Activated CD8-positive, alpha-beta T cell treated with anti-CD3 and anti-CD28 coated beads for 36 hours (primary cell): ENCODE data around the gene PDCD11. TPM values are rescaled to one million over a fixed set of nuclear protein-coding genes. Genes with fewer than 3 reads are reported as not detected.

Experiments
- ATAC-seq: fragments of 200-7000 bp; cut with Tn5 transposase; one replicate; pipeline ENCODE4 v1.10.0; 2021; ENCODE audit warnings: mild to moderate bottlenecking, moderate library complexity
- CTCF ChIA-PET: fragments of 350-600 bp; sonication (Branson Sonifier 250); formaldehyde crosslinking; loops from one replicate; lab custom pipeline; 2021; ENCODE audit warnings: antibody characterized with exemption; lab: Charles Lee
- POLR2A ChIA-PET: fragments of 350-600 bp; sonication (Branson Sonifier 250); formaldehyde crosslinking; loops from one replicate; lab custom pipeline; 2021; ENCODE audit warnings: antibody characterized with exemption; lab: Charles Lee
- DNase-seq: peaks from one replicate; pipeline ENCODE4 v3.0.0-alpha.2; 2020
- H3K27ac Mint-ChIP-seq: one replicate; pipeline ENCODE4 v1.8.0; 2021; ENCODE audit warnings: mild to moderate bottlenecking, mixed read lengths
- H3K27me3 Mint-ChIP-seq: one replicate; pipeline ENCODE4 v1.8.0; 2021; ENCODE audit warnings: mixed read lengths
- H3K36me3 Mint-ChIP-seq: one replicate; pipeline ENCODE4 v1.8.0; 2021; ENCODE audit warnings: low read depth, mixed read lengths
- H3K4me1 Mint-ChIP-seq: one replicate; pipeline ENCODE4 v1.8.0; 2021; ENCODE audit warnings: low read depth, mixed read lengths
- H3K4me3 Mint-ChIP-seq: one replicate; pipeline ENCODE4 v1.8.0; 2021; ENCODE audit warnings: mild to moderate bottlenecking, moderate library complexity, mixed read lengths
- H3K9me3 Mint-ChIP-seq: one replicate; pipeline ENCODE4 v1.8.0; 2021; ENCODE audit warnings: mixed read lengths
- CTCF ChIP-seq: fragments of 200-600 bp; IDR thresholded peaks from one replicate; pipeline ENCODE4 v1.8.0; 2022; ENCODE audit warnings: antibody characterized with exemption, mild to moderate bottlenecking
- intact Hi-C: fragments of 100-400 bp; cut with micrococcal nuclease; formaldehyde crosslinking; loops from one replicate; pipeline ENCODE4 v1.10.0; 2022
- total RNA-seq, 2 experiments: library from RNA; stranded (reverse); gene quantifications; one replicate each; pipeline ENCODE4 v1.2.3, GENCODE V29; 2021

PDCD11 gene
- total RNA-seq, 2 experiments from 2014 or later: 63.7 to 68.8 TPM

- ChIA-PET POLR2A (interaction anchor here (0.9 to 2.0 kb wide), 4 partner anchors 17 to 73 kb away, joined by 3 to 7 read pairs (median 3); partner anchors contain the start of gene CALHM2), CTCF (interaction anchor here (1.0 to 7.0 kb wide), 2 partner anchors 14 to 20 kb away, joined by 3 to 42 read pairs; no protein-coding TSS in a partner anchor)
- DNase-seq (peak; percentile 90), ATAC-seq (peak; percentile 95)
- TF ChIP-seq CTCF: no peak
- H3K36me3 Mint-ChIP-seq: no peaks in the 10 kb centered on the region
- H3K9me3 Mint-ChIP-seq: no peaks in the 10 kb centered on the region
- intact Hi-C loops: no loop called here
- H3K27ac Mint-ChIP-seq: peak overlapping the region; percentile 88
- peak overlapping the region; percentile 58 for H3K4me3 Mint-ChIP-seq
- no peaks in the 10 kb centered on the region for H3K27me3 Mint-ChIP-seq
- peaks cover 19% of the 10 kb centered on the region for H3K4me1 Mint-ChIP-seq
These were observed 74.6 kb downstream of the PDCD11 start for GRCh38 chr10:103470761-103471653.

DNA sequence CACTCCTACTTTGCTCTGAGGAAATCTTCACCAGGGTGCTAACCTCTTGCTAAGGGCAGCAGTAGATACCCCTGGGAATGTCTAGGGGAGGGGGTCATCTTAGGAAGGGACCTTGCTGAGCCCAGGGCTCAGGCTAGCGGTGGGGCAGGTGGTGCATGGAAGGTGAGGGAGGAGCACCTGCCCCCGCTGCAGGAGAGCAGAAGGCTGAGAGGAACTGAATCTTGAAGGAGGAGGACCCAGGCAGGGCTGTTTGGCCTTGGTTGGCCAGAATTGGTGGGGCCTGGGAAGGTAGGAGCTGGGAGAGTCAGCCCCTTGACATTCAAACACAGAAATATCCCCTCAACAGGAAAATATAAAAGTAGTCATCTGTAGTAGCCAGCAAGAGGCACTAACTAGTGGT lies 75.6 kb downstream of the PDCD11 start:
- POLR2A ChIA-PET: interaction anchor here (1.5 to 2.0 kb wide), 2 partner anchors 20 to 27 kb away, joined by 3 to 7 read pairs; partner anchors contain the start of gene CALHM2
- H3K27me3 Mint-ChIP-seq: no peaks in the 10 kb centered on the region
- H3K4me1 Mint-ChIP-seq: peaks cover 19% of the 10 kb centered on the region
- ATAC-seq: no peak
- peak overlapping the region; percentile 46 for H3K4me3 Mint-ChIP-seq
- H3K9me3 Mint-ChIP-seq: no peaks in the 10 kb centered on the region
- CTCF ChIA-PET: interaction anchor here (1.0 to 7.0 kb wide), 4 partner anchors 9 to 28 kb away, joined by 3 to 42 read pairs (median 5); no protein-coding TSS in a partner anchor
- TF ChIP-seq CTCF: no peak
- intact Hi-C loops: no loop called here
- peak overlapping the region; percentile 88 for H3K27ac Mint-ChIP-seq
- DNase-seq: no peak
- H3K36me3 Mint-ChIP-seq: no peaks in the 10 kb centered on the region

GRCh38 chr10:103473261-103473671 lies 76.8 kb downstream of the PDCD11 start:
- no peak overlapping the region for H3K4me3 Mint-ChIP-seq
- intact Hi-C loops: no loop called here
- ATAC-seq: no peak
- ChIA-PET POLR2A (interaction anchor here (1.6 kb wide), 1 partner anchor 49 kb away, joined by 4 read pairs; no protein-coding TSS in a partner anchor), CTCF (interaction anchor here (7.0 kb wide), 1 partner anchor 12 kb away, joined by 42 read pairs; no protein-coding TSS in a partner anchor)
- H3K36me3 Mint-ChIP-seq: no peaks in the 10 kb centered on the region
- H3K9me3 Mint-ChIP-seq: no peaks in the 10 kb centered on the region
- H3K27me3 Mint-ChIP-seq: no peaks in the 10 kb centered on the region
- H3K4me1 Mint-ChIP-seq: peaks cover 16% of the 10 kb centered on the region
- DNase-seq: no peak
- H3K27ac Mint-ChIP-seq: no peak overlapping the region
- TF ChIP-seq CTCF: no peak

DNA sequence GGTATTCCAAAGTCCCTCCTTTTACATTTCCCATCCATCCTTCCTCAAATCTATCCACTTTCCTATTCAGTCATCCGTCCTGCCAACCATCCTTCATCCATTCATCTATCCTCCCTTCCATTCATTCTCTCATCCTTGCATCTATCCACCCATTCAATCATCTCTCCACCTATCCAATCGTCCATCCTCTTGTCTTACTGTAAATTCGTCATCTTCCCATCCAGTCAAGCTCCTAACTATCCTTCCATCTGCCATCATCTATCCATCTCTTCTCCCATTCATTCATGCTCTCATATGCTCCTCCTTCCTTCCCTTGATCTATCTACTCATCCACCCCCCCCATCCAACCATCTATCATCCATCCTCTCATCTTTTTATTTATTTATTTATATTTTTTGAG lies 77.7 kb downstream of the PDCD11 start:
- H3K9me3 Mint-ChIP-seq: no peaks in the 10 kb centered on the region
- no peak overlapping the region for H3K4me3 Mint-ChIP-seq
- no peak for DNase-seq
- POLR2A ChIA-PET: interaction anchor here (1.6 to 1.9 kb wide), 2 partner anchors 23 to 49 kb away, joined by 4 to 6 read pairs; no protein-coding TSS in a partner anchor
- H3K36me3 Mint-ChIP-seq: no peaks in the 10 kb centered on the region
- H3K27me3 Mint-ChIP-seq: no peaks in the 10 kb centered on the region
- CTCF ChIA-PET: interaction anchor here (1.4 to 7.0 kb wide), 3 partner anchors 9 to 91 kb away, joined by 3 to 42 read pairs (median 6); no protein-coding TSS in a partner anchor
- H3K4me1 Mint-ChIP-seq: peaks cover 16% of the 10 kb centered on the region
- H3K27ac Mint-ChIP-seq: no peak overlapping the region
- no peak for TF ChIP-seq CTCF
- intact Hi-C loops: no loop called here
- ATAC-seq: no peak
